NCI-H748 treated with DMSO at 0.1 percent for 48 hours (cell line): Measurements from ENCODE around the gene ITPKC.
"Not testable (repeated sequence)": the region's sequence is repeated elsewhere in the genome, so short reads cannot be mapped to it uniquely, and the experiment has no call there.

Experiments used
- DNase-seq: peaks from one replicate; lab custom pipeline; 2025; lab: John Stamatoyannopoulos, UW

The ITPKC gene

GRCh38 chr19:40741527-40742390 lies 24.8 kb downstream of the ITPKC start:
- no peak for DNase-seq

DNA sequence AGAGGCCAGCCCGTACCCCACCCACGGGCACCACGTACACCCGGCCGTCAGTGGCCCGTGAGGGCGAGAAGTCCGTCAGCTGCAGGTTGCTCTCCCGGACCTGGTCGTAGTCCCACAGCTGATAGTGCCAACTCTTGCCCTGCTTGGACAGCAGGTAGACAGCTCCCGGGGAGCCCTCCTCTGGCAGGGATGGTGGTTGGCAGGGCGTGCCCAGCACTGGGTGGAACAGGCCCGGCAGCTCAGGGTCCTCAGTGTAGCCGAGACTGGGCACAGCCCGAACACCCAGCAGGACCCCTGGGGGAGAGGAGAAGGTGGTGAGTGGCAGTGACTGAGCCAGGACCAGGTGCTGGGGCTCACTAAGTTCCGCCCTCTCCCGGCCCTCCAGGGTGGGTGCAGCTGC lies 25.6 kb downstream of the ITPKC start:
- no peak for DNase-seq

DNA sequence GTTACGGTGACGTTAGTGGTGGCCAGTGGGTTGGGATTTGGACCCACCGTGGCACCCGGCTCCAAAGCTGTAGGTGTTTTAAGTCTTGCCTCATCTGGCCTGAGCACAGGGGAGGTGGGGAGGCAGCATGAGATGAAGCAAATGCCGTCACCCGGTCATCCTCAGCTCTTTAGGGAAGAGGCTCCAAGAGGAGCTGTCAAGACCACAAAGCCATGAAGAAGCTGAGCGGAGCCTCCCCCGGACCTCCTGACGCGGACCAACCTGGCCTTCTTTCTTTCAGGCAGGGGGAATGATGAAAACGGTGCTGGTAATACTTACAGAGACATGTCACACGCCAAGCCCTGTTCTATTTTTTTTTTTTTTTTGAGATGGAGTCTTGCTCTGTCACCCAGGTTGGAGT lies 26.0 kb downstream of the ITPKC start:
- no peak for DNase-seq

DNA sequence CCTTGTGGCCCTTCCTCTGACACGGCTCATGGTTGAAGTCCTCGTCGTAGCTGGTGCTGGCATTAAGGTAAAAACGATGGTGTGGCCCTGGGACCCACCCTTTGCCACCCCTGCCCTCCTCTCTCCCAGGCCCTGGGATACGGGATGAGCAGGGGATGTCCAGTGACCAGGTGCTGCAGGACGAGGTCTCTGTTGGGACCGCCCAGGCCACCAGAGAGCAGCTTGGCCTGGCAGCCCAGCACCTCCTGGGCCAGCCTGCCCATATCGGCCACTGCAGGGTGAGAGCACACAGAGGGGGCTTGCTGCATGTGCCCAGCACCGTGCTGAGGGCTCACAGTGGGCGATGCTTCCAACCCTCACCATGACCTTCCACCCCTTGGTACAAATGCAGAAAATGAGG lies 27.0 kb downstream of the ITPKC start:
- no peak for DNase-seq

DNA sequence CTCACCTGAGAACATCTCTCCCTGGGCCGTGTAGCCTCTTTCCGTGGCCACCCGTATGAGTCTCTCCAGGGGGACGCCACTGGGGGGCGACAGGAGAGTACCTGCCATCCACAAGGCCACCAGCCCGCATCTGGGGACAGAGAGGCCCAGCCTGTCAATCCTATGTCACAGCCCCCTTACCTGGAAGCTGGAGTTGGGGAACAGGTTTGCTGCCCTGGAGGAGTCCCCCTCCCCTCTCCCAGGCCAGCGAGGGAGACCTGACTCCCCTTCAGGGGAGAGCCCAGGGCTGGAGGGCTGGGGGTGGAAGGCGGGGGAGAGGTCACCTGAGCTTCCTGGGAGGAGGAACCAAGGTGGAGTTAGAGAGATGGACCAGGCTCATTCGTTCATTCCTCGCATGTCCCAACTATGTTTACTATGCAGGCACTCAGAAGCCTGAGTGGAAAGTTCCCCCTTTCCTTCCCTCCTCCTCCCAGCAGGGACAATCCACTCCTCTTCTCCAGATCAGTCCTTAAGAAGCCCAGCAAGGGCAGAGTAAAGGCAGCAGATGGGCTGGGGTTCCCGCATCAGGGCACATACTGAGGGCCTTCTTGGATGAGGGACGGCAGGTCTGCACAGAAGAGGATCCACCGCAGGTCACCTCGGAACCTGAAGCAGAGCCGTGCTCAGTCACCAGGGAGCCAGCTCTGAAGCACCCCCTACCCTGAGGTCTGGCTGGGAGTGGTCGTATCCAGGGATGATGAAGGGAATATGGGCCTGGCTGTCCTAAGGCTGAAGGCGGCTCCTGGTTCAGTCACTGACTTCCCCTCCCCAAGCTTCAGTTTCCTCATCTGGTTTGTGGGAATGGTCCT lies 27.9 kb downstream of the ITPKC start:
- DNase-seq: no peak

DNA sequence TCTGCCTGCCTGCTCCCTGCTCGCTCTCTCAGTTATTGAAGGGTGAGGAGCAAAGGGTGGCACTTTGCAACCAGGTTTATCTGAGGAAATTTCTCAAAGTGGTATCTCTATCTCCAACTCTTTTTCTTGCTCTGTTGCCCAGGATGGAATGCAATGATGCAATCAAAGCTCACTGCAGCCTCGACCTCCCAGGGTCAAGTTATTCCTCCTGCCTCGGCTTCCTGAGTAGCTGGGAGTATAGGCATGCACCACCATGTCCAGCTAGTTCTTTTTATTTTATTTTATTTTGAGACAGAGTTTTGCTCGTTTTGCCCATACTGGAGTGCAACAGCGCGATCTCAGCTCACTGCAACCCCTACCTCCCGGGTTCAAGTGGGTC lies 28.5 kb downstream of the ITPKC start:
- no peak for DNase-seq

DNA sequence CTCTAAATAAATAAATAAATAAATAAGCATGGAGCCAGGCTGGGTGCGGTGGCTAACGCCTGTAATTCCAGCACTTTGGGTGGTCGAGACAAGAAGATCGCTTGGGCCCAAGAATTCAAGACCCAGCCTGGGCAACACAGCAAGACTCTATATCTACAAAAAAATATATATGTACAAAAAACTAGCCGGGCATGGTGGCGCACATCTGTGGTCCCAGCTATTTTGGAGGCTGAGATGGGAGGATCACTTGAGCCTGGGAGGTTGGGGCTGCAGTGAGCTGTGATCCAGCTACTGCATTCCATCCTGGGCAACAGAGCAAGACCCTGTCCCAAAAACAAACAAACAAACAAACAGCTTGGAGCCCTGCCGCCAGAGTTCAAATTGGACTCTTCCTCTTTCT lies 30.6 kb downstream of the ITPKC start:
- DNase-seq: no peak

DNA sequence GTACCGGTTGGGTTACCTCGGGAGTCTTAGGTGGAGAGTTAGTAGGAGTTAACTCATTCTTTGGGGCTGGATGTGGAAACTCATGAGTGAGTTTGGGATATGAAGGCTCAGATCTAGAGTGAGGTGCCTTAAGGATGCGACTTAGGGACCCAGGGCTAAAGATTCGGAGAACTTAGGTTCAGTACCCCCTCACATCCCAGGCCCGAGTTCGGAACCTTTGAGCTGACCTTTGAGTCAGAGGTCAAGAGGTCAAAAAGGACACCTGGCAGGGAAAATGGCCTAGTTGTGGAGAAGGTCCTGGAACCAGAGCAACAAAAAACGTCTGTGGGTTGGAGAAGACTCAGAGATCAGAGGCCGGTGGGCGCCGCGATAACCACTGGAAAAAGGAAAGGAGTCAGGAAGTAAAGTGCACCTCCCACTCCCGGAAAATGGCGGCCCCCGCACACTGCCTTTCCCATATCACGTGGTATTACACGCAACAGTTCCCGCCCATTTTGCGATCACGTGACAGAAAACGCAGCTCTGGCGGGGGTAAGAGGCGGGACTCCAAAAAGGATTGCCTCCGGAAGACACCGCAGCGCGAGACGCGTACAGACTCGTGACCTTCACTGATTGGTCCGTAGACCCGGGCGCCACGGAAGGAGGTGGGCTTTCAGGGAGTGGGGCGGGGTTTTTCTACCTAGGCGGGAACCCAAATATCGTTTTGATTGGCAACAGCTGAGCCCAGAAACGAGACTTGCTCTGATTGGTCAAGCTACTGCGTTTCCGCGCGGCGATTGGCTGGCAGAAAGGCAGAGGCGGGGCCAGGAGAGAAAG lies 33.4 kb downstream of the ITPKC start, which contains the start of gene ACTMAP:
ACTMAP (minus strand) TSS at position 420 of the 816 bp plus-strand sequence. CDS start 674 bp downstream, outside the sequence.
- DNase-seq: peak; percentile 99

DNA sequence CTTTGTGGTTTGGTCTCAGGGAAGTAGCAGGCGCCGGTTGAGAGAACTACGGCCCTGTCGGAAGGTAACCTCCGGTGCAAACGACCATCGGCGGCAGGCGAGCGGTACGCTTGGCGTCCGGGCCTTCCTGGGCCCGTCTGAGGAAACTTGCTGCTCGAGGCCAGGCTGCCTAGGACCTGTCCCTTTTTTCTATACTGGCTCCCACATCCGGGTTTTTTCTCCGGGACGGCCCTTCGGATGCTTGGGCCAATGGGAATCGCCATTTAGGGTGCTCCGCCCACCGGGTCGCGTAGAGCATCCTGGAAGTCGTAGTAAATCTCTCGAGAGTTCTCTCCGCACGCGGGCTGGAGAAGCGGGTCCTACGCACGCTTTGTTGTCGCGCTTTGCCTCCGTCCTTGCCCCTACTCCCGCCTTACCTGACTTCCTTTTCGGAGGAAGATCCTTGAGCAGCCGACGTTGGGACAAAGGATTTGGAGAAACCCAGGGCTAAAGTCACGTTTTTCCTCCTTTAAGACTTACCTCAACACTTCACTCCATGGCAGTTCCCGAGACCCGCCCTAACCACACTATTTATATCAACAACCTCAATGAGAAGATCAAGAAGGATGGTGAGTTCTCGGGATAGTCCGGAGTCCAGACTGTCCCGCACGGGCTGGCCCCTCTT lies 34.1 kb downstream of the ITPKC start, which contains the start of gene SNRPA:
SNRPA (plus strand) TSS at position 330 of the 664 bp plus-strand sequence; CDS start at position 536, 206 bp downstream.
- peak; percentile 98 for DNase-seq

DNA sequence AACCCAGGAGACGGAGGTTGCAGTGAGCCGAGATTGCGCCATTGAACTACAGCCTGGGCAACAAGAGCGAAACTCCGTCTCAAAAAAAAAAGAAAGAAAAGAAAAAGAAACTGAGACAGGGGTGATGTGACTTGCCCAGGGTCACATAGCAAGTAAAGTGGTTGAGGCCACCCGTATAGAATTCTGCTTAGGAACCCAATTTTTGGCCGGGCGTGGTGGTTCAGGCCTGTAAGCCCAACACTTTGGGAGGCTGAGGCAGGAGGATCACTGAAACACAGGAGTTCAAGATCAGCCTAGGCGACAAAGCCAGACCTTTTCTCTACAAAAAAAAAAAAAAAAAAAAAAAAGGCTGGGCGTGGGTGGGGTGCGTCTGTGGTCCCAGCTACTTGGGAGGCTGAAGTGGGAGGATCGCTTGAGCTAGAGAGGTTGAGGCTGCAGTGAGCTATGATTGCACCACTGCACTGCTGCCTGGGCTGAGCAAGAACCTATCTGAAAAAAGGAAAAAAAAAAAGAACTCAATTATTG lies 35.4 kb downstream of the ITPKC start:
- DNase-seq: no peak

DNA sequence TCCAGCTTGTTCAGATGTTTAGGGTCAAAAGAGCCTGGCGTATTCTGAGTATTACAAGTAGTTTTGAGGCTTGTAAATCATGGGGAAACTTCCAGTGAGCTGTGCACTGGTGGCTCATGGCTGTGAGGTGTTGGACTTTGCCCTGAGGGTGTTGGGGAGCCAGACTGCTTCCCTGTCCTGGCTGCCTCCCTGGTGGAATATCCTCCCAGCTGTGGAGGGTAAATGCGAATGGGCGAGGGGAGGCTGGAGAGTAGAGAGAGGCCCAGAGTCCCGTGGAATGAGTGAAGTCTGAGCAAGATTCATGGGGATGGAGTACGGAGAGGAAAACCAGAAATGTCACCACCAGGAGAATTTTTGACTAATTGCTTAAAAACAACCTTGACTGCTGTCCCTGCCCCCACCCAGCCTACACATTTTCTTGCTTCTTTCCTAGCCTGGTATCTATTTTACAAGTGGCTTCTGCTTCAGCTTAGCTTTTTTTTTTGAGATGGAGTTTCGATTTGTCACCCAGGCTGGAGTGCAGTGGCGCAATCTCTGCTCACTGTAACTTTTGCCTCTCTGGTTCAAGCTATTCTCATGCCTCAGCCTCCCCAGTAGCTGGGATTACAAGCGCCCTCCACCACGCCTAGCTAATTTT lies 37.8 kb downstream of the ITPKC start:
- no peak for DNase-seq

GRCh38 chr19:40755248-40755624 lies 38.3 kb downstream of the ITPKC start:
- DNase-seq: no peak

DNA sequence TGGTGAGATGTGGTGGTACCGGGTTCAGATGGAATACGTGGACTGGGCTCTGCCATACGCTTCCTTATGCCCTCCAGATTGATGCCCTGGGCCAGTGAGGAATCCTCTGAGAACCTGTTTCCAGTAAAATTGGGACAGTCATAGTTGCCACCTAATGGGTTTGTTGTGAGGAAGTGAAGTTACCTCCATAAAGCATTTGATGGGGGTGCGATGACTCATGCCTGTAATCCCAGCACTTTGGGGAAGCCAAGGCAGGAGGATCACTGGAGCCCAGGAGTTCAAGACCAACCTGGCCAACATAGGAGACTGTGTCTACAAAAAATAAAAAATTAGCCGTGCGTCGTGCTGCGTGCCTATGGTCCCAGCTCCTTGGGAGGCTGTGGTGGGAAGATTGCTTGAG lies 38.9 kb downstream of the ITPKC start:
- DNase-seq: no peak

- no peak for DNase-seq
Measured at GRCh38 chr19:40756502-40757110, 39.7 kb downstream of the ITPKC start.

- no peak for DNase-seq
Measured at GRCh38 chr19:40758491-40758890, 41.6 kb downstream of the ITPKC start.

GRCh38 chr19:40759352-40759751 lies 42.4 kb downstream of the ITPKC start:
- DNase-seq: no peak

- DNase-seq: no peak
Measured at GRCh38 chr19:40762754-40763470, 46.0 kb downstream of the ITPKC start.

DNA sequence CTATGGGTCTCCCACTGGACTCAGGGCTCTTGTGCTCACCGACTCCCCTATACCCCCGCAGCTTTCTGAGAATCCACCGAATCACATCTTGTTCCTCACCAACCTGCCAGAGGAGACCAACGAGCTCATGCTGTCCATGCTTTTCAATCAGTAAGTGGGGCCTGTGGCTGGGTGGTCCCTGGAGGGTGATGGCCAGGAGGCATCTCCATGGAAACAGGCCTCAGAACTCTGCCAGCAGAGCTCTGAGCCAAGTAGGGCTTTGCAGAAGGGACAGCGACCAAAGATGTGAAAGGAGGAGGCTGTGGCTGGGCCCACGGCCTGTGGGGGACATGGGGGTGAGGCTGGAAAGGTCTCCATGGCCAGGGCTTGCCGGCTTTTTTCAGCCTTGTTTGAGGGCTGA lies 46.6 kb downstream of the ITPKC start:
- no peak for DNase-seq

- DNase-seq: no peak
Measured at GRCh38 chr19:40763963-40764362, 47.1 kb downstream of the ITPKC start.

GRCh38 chr19:40766385-40766784 lies 49.5 kb downstream of the ITPKC start:
- DNase-seq: not testable (repeated sequence)
